H1 (cell line): ENCODE results near the gene TDRD9. TPM values are rescaled to one million over a fixed set of nuclear protein-coding genes. Genes with fewer than 3 reads are reported as not detected.

ENCODE experiments used
- ASH2L ChIP-seq: fragments of 200-600, 300-600 bp; sonication (generic); IDR thresholded peaks from one replicate; pipeline ENCODE4 v1.7.1; 2017; ENCODE audit warnings: low read length
- CHD1 ChIP-seq: IDR thresholded peaks from 2 replicates; pipeline ENCODE4 v1.6.1; 2012; ENCODE audit warnings: low read depth, low read length, improper control_type of control experiment
- NRF1 ChIP-seq: IDR thresholded peaks from 2 replicates; pipeline ENCODE4 v1.6.1; 2011; ENCODE audit warnings: mild to moderate bottlenecking, low read depth, low read length, improper control_type of control experiment
- POU5F1 ChIP-seq: IDR thresholded peaks from 2 replicates; pipeline ENCODE4 v1.6.1; 2011; ENCODE audit warnings: low read depth, mild to moderate bottlenecking, low read length, moderate library complexity
- SAP30 ChIP-seq: fragments of 300-600 bp; sonication (generic); IDR thresholded peaks from 2 replicates; pipeline ENCODE4 v1.7.1; 2012; ENCODE audit warnings: low read length, moderate library complexity, mild to moderate bottlenecking, inconsistent platforms; ENCODE audit not compliant: insufficient read depth, insufficient replicate concordance
- ZNF274 ChIP-seq: IDR thresholded peaks from 2 replicates; pipeline ENCODE4 v1.7.0; 2012; ENCODE audit warnings: low read length, borderline replicate concordance; ENCODE audit errors: extremely low read depth
- polyA plus RNA-seq, 7 experiments: library from polyadenylated mRNA; depleted of rRNA in 3 of 7; stranded (reverse) in 5 of 7; unstranded in 2 of 7; fragments of >200 nt in 5 of 7; fragments of 200-250 nt in 2 of 7; gene quantifications; 1 replicate in 5 of 7; 2 replicates in 1 of 7; 4 replicates in 1 of 7; pipeline versions ENCODE4 v1.2.1 to v1.2.3, GENCODE V29; 2011 to 2013; ENCODE audit warnings: missing spikeins in 2 of 7, mixed read lengths in 2 of 7
- total RNA-seq: library from RNA; stranded (reverse); fragmentation: NEBNext Ultra II Directional; extraction: Animal tissue kit (Norgen Biotek cat#: 25700); gene quantifications from 2 replicates; pipeline ENCODE4 v1.2.1, GENCODE V29; 2021
- TF ChIP-seq, protein P1 (sequence below): fragments of 300-600 bp; sonication (generic); IDR thresholded peaks from 2 replicates; pipeline ENCODE4 v1.7.1; 2012; ENCODE audit warnings: low read length, moderate library complexity, mild to moderate bottlenecking, inconsistent platforms; ENCODE audit not compliant: insufficient replicate concordance
- TF ChIP-seq, protein P2 (sequence below), 3 experiments: IDR thresholded peaks; 1 replicate in 2 of 3; 2 replicates in 1 of 3; pipeline versions ENCODE4 v1.5.1 to v1.6.1; 2011; ENCODE audit warnings: low read length in 3 of 3, mild to moderate bottlenecking in 3 of 3, inconsistent platforms in 2 of 3, low read depth in 1 of 3, moderate library complexity in 1 of 3; ENCODE audit not compliant: insufficient read depth in 1 of 3; ENCODE audit errors: control extremely low read depth in 1 of 3

Gene TDRD9
- total and polyA plus RNA-seq, 2 of the 8 experiments (the other 6 are each of a cell fraction or from before 2014, with no cell fraction given), result not detected

DNA sequence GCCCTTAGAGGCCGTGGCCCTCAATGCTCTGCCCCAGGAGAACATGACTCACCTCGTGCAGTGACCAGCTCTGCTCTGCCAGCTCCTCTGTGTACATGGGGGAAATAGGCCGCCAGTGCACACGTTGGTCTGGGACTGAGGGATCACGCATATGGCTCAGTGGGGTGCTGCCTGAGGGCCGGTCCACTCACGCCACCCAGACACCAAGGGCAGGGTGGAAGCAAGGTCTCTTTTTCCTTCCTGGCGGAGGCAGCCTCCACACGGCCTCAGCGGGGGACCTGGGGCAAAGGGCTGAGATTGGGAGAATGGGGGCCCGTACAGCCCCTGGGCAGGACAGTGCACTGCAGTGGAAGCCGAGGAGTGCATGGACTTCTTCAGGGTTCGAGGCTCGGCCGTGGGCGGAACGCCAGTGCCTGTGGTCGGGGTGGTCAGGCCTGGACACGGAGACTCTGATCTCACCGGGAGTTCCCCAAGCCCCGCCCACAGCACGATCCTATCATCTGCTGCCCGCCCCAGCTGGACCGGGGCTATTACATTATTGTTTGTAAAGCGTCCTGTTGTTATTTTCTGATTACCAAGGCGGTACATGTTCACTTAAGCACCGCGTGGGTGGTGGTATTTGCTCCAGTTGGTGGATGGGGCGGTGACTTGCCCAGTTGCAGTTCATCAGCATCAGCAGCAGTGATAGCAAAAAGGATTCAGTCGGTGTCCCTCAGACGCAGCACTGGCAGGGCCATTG is 38.8 kb upstream of the TDRD9 start (continued):
- TF ChIP-seq, protein P1, sequence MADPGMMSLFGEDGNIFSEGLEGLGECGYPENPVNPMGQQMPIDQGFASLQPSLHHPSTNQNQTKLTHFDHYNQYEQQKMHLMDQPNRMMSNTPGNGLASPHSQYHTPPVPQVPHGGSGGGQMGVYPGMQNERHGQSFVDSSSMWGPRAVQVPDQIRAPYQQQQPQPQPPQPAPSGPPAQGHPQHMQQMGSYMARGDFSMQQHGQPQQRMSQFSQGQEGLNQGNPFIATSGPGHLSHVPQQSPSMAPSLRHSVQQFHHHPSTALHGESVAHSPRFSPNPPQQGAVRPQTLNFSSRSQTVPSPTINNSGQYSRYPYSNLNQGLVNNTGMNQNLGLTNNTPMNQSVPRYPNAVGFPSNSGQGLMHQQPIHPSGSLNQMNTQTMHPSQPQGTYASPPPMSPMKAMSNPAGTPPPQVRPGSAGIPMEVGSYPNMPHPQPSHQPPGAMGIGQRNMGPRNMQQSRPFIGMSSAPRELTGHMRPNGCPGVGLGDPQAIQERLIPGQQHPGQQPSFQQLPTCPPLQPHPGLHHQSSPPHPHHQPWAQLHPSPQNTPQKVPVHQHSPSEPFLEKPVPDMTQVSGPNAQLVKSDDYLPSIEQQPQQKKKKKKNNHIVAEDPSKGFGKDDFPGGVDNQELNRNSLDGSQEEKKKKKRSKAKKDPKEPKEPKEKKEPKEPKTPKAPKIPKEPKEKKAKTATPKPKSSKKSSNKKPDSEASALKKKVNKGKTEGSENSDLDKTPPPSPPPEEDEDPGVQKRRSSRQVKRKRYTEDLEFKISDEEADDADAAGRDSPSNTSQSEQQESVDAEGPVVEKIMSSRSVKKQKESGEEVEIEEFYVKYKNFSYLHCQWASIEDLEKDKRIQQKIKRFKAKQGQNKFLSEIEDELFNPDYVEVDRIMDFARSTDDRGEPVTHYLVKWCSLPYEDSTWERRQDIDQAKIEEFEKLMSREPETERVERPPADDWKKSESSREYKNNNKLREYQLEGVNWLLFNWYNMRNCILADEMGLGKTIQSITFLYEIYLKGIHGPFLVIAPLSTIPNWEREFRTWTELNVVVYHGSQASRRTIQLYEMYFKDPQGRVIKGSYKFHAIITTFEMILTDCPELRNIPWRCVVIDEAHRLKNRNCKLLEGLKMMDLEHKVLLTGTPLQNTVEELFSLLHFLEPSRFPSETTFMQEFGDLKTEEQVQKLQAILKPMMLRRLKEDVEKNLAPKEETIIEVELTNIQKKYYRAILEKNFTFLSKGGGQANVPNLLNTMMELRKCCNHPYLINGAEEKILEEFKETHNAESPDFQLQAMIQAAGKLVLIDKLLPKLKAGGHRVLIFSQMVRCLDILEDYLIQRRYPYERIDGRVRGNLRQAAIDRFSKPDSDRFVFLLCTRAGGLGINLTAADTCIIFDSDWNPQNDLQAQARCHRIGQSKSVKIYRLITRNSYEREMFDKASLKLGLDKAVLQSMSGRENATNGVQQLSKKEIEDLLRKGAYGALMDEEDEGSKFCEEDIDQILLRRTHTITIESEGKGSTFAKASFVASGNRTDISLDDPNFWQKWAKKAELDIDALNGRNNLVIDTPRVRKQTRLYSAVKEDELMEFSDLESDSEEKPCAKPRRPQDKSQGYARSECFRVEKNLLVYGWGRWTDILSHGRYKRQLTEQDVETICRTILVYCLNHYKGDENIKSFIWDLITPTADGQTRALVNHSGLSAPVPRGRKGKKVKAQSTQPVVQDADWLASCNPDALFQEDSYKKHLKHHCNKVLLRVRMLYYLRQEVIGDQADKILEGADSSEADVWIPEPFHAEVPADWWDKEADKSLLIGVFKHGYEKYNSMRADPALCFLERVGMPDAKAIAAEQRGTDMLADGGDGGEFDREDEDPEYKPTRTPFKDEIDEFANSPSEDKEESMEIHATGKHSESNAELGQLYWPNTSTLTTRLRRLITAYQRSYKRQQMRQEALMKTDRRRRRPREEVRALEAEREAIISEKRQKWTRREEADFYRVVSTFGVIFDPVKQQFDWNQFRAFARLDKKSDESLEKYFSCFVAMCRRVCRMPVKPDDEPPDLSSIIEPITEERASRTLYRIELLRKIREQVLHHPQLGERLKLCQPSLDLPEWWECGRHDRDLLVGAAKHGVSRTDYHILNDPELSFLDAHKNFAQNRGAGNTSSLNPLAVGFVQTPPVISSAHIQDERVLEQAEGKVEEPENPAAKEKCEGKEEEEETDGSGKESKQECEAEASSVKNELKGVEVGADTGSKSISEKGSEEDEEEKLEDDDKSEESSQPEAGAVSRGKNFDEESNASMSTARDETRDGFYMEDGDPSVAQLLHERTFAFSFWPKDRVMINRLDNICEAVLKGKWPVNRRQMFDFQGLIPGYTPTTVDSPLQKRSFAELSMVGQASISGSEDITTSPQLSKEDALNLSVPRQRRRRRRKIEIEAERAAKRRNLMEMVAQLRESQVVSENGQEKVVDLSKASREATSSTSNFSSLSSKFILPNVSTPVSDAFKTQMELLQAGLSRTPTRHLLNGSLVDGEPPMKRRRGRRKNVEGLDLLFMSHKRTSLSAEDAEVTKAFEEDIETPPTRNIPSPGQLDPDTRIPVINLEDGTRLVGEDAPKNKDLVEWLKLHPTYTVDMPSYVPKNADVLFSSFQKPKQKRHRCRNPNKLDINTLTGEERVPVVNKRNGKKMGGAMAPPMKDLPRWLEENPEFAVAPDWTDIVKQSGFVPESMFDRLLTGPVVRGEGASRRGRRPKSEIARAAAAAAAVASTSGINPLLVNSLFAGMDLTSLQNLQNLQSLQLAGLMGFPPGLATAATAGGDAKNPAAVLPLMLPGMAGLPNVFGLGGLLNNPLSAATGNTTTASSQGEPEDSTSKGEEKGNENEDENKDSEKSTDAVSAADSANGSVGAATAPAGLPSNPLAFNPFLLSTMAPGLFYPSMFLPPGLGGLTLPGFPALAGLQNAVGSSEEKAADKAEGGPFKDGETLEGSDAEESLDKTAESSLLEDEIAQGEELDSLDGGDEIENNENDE, result no peak
- TF ChIP-seq NRF1 (no peak), CHD1 (no peak), ASH2L (no peak), SAP30 (no peak), POU5F1 (no peak), ZNF274 (no peak)
- TF ChIP-seq, protein P2, sequence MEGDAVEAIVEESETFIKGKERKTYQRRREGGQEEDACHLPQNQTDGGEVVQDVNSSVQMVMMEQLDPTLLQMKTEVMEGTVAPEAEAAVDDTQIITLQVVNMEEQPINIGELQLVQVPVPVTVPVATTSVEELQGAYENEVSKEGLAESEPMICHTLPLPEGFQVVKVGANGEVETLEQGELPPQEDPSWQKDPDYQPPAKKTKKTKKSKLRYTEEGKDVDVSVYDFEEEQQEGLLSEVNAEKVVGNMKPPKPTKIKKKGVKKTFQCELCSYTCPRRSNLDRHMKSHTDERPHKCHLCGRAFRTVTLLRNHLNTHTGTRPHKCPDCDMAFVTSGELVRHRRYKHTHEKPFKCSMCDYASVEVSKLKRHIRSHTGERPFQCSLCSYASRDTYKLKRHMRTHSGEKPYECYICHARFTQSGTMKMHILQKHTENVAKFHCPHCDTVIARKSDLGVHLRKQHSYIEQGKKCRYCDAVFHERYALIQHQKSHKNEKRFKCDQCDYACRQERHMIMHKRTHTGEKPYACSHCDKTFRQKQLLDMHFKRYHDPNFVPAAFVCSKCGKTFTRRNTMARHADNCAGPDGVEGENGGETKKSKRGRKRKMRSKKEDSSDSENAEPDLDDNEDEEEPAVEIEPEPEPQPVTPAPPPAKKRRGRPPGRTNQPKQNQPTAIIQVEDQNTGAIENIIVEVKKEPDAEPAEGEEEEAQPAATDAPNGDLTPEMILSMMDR (IDR thresholded peaks at IDR 0.05; ENCODE audit: control extremely low read depth in 1 of 3, insufficient read depth in 1 of 3, low read depth in 1 of 3, low read length in 3 of 3), result no peak
